ENCODE data around the gene TPK1. TPM values are rescaled to one million over a fixed set of nuclear protein-coding genes. Genes with fewer than 3 reads are reported as not detected.

The TPK1 gene
- total and polyA plus RNA-seq, 12 donors, result 2.9 to 10.8 (median 6.4) TPM

DNA sequence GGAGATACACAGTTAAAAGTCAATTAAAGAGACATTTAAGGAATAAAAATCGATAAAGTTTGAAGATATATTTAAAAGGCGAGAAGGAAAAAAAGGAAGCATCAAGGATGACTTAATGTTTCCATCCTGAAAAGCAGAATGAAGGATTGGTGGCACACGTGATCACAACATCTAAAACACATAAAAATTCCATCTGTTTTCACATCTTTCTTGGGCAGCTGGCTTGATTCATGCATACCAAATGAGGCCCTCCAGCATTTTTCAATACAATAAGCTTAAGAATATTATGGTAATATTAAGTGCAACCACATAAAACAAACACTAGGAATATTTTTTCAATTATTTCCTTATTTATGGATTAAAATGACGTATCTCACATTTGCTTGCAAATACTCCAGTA, 112.6 kb downstream of the TPK1 start:
- WGBS, 2 donors, result 83 to 89% methylated on average over 4 of the region's 4 CpGs
- no peaks in the 10 kb centered on the region for H3K27me3 ChIP-seq
- intact Hi-C loops (cut with DNase I), result no loop called here
- H3K9me3 ChIP-seq, result peaks cover 0 to 3% (median 0%) of the 10 kb centered on the region in 11 donors
- H3K4me1 ChIP-seq, result peaks cover 0 to under 1% (median 0%) of the 10 kb centered on the region in 9 donors
- DNase-seq, result no peak
- H3K4me3 ChIP-seq, result no peak overlapping the region
- TF ChIP-seq, protein P1, sequence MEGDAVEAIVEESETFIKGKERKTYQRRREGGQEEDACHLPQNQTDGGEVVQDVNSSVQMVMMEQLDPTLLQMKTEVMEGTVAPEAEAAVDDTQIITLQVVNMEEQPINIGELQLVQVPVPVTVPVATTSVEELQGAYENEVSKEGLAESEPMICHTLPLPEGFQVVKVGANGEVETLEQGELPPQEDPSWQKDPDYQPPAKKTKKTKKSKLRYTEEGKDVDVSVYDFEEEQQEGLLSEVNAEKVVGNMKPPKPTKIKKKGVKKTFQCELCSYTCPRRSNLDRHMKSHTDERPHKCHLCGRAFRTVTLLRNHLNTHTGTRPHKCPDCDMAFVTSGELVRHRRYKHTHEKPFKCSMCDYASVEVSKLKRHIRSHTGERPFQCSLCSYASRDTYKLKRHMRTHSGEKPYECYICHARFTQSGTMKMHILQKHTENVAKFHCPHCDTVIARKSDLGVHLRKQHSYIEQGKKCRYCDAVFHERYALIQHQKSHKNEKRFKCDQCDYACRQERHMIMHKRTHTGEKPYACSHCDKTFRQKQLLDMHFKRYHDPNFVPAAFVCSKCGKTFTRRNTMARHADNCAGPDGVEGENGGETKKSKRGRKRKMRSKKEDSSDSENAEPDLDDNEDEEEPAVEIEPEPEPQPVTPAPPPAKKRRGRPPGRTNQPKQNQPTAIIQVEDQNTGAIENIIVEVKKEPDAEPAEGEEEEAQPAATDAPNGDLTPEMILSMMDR (IDR thresholded peaks at IDR 0.05), result no peak
- no peak overlapping the region for H3K27ac ChIP-seq
- ATAC-seq, result no peak
- H3K36me3 ChIP-seq, result no peaks in the 10 kb centered on the region

- TF ChIP-seq, protein P1 (IDR thresholded peaks at IDR 0.05), result no peak
- no peak overlapping the region for H3K4me3 ChIP-seq
- intact Hi-C loops (cut with DNase I), result no loop called here
- peaks cover 0 to 3% (median 0%) of the 10 kb centered on the region in 11 donors for H3K9me3 ChIP-seq
- no peak for DNase-seq
- H3K36me3 ChIP-seq, result no peaks in the 10 kb centered on the region
- H3K27me3 ChIP-seq, result no peaks in the 10 kb centered on the region
- no peak overlapping the region for H3K27ac ChIP-seq
- WGBS, 2 donors, result 90 to 91% methylated on average over 3 of the region's 3 CpGs
- no peak for ATAC-seq
- no peaks in the 10 kb centered on the region for H3K4me1 ChIP-seq
These were observed 115.1 kb downstream of the TPK1 start for GRCh38 chr7:144720710-144721109.

DNA sequence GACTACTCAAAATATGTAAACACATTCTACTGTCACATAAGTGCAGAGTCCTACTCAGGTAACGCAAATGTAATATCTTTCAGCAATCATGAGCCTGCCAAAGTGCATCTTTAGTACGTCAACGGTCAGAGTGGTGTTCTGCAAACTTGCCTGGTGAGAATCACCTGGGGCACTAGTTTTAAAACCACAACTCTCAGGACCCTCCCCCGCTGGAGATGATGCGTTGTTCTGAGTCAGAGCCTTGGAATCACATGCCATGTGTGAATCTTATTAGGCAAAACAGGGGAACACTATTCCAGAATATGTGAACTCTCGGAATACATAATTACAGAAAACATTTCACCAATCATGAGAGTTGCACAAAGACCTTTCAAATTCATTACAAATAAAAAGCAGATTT, 115.7 kb downstream of the TPK1 start:
- Histone ChIP-seq H3K4me3 (no peak overlapping the region), H3K9me3 (peaks cover 0 to 3% (median 0%) of the 10 kb centered on the region in 11 donors), H3K36me3 (no peaks in the 10 kb centered on the region), H3K27ac (no peak overlapping the region), H3K4me1 (no peaks in the 10 kb centered on the region), H3K27me3 (no peaks in the 10 kb centered on the region)
- DNase-seq, result no peak
- intact Hi-C loops (cut with DNase I), result no loop called here
- WGBS, 2 donors, result 78 to 81% methylated on average over 6 of the region's 6 CpGs
- no peak for ATAC-seq
- TF ChIP-seq, protein P1 (IDR thresholded peaks at IDR 0.05), result no peak

- no peak for DNase-seq
- H3K4me1 ChIP-seq, result no peaks in the 10 kb centered on the region
- WGBS, 2 donors, result 100% methylated on average over 1 of the region's 1 CpG
- H3K9me3 ChIP-seq, result peaks cover 0 to 3% (median 0%) of the 10 kb centered on the region in 11 donors
- no peak overlapping the region for H3K27ac ChIP-seq
- TF ChIP-seq, protein P1 (IDR thresholded peaks at IDR 0.05), result no peak
- H3K36me3 ChIP-seq, result no peaks in the 10 kb centered on the region
- no peaks in the 10 kb centered on the region for H3K27me3 ChIP-seq
- no peak for ATAC-seq
- no peak overlapping the region for H3K4me3 ChIP-seq
- intact Hi-C loops (cut with DNase I), result no loop called here
These were observed 118.1 kb downstream of the TPK1 start for GRCh38 chr7:144717720-144718119.

Data from heart right ventricle (tissue), 16 donors.